Testis (tissue), 2 donors: ENCODE data around the gene SSBP3.

Source experiments
- CTCF ChIP-seq, 3 experiments: fragments of 450-650 bp in 2 of 3; fragments of 200-600 bp in 1 of 3; sonication (generic) in 1 of 3; IDR thresholded peaks; one replicate each; pipeline ENCODE4 v1.5.1; 2016 to 2019; ENCODE audit warnings: antibody characterized with exemption in 3 of 3, mild to moderate bottlenecking in 2 of 3, moderate library complexity in 1 of 3
- POLR2A ChIP-seq: fragments of 450-650 bp; IDR thresholded peaks from one replicate; pipeline ENCODE4 v1.6.1; 2017; ENCODE audit warnings: antibody characterized with exemption, mild to moderate bottlenecking, moderate library complexity

DNA sequence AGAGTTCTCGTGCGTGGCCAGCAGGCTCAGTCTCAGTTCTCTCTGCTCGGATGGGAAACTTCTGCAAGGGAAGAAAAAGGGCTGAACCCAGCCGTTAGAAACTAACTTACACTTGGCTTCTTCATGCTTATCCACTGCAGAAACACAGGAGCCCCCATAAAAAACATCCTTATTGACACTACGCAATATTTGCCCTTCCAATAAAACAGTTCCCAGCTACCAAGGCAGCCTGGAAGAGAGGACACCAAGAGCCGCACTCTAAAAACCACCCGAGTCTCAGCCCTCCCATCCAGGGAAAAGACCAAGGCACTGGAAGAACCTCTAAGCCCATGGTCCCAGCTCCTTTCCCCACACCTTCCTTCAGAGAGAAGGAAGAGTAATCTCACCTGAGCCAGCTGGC, 61.1 kb downstream of the SSBP3 start:
- TF ChIP-seq CTCF (IDR thresholded peaks at IDR 0.05) (no peak), POLR2A (no peak)
